Measurements from ENCODE around the gene GPX4. TPM values are rescaled to one million over a fixed set of nuclear protein-coding genes. Genes with fewer than 3 reads are reported as not detected.

GPX4 gene
- total RNA-seq, 1 donor from 2014 or later = 210 TPM

GRCh38 chr19:1089126-1089771, 14.5 kb upstream of the GPX4 start:
- no peak overlapping the region for H3K4me3 Mint-ChIP-seq (ENCODE audit: unreplicated experiment)
- no peaks in the 10 kb centered on the region for H3K27me3 Mint-ChIP-seq (ENCODE audit: unreplicated experiment)
- peaks cover 4% of the 10 kb centered on the region for H3K4me1 Mint-ChIP-seq (ENCODE audit: low read depth, unreplicated experiment)
- no peak for TF ChIP-seq CTCF (IDR thresholded peaks at IDR 0.05; ENCODE audit: partially characterized antibody, unreplicated experiment)
- H3K9me3 Mint-ChIP-seq (ENCODE audit: unreplicated experiment) = peaks cover 2% of the 10 kb centered on the region
- DNase-seq = no peak
- H3K27ac Mint-ChIP-seq (ENCODE audit: unreplicated experiment) = no peak overlapping the region
- no peaks in the 10 kb centered on the region for H3K36me3 Mint-ChIP-seq (ENCODE audit: unreplicated experiment)

GRCh38 chr19:1089891-1090290, 13.9 kb upstream of the GPX4 start:
- H3K4me1 Mint-ChIP-seq (ENCODE audit: low read depth, unreplicated experiment) = peaks cover 4% of the 10 kb centered on the region
- no peak overlapping the region for H3K4me3 Mint-ChIP-seq (ENCODE audit: unreplicated experiment)
- H3K27me3 Mint-ChIP-seq (ENCODE audit: unreplicated experiment) = no peaks in the 10 kb centered on the region
- peaks cover 4% of the 10 kb centered on the region for H3K9me3 Mint-ChIP-seq (ENCODE audit: unreplicated experiment)
- H3K27ac Mint-ChIP-seq (ENCODE audit: unreplicated experiment) = no peak overlapping the region
- H3K36me3 Mint-ChIP-seq (ENCODE audit: unreplicated experiment) = no peaks in the 10 kb centered on the region
- no peak for TF ChIP-seq CTCF (IDR thresholded peaks at IDR 0.05; ENCODE audit: partially characterized antibody, unreplicated experiment)
- no peak for DNase-seq

GRCh38 chr19:1090731-1091543, 12.9 kb upstream of the GPX4 start:
- H3K36me3 Mint-ChIP-seq (ENCODE audit: unreplicated experiment) = no peaks in the 10 kb centered on the region
- H3K4me1 Mint-ChIP-seq (ENCODE audit: low read depth, unreplicated experiment) = peaks cover 3% of the 10 kb centered on the region
- peaks cover 5% of the 10 kb centered on the region for H3K9me3 Mint-ChIP-seq (ENCODE audit: unreplicated experiment)
- no peak overlapping the region for H3K4me3 Mint-ChIP-seq (ENCODE audit: unreplicated experiment)
- peaks cover 7% of the 10 kb centered on the region for H3K27me3 Mint-ChIP-seq (ENCODE audit: unreplicated experiment)
- no peak overlapping the region for H3K27ac Mint-ChIP-seq (ENCODE audit: unreplicated experiment)
- DNase-seq = no peak
- TF ChIP-seq CTCF (IDR thresholded peaks at IDR 0.05; ENCODE audit: partially characterized antibody, unreplicated experiment) = no peak

GRCh38 chr19:1091544-1092175, 12.1 kb upstream of the GPX4 start:
- H3K4me1 Mint-ChIP-seq (ENCODE audit: low read depth, unreplicated experiment) = peaks cover 3% of the 10 kb centered on the region
- H3K27me3 Mint-ChIP-seq (ENCODE audit: unreplicated experiment) = peaks cover 7% of the 10 kb centered on the region
- H3K27ac Mint-ChIP-seq (ENCODE audit: unreplicated experiment) = no peak overlapping the region
- no peaks in the 10 kb centered on the region for H3K36me3 Mint-ChIP-seq (ENCODE audit: unreplicated experiment)
- H3K4me3 Mint-ChIP-seq (ENCODE audit: unreplicated experiment) = no peak overlapping the region
- no peak for DNase-seq
- no peak for TF ChIP-seq CTCF (IDR thresholded peaks at IDR 0.05; ENCODE audit: partially characterized antibody, unreplicated experiment)
- H3K9me3 Mint-ChIP-seq (ENCODE audit: unreplicated experiment) = peaks cover 7% of the 10 kb centered on the region

Data from glutamatergic neuron (in vitro differentiated cells).